NCI-H226 (cell line): ENCODE data around the gene APOBEC4.

Experiments used
- DNase-seq: peaks from one replicate; pipeline ENCODE4 v3.0.0-alpha.2; 2015

The APOBEC4 gene

DNA sequence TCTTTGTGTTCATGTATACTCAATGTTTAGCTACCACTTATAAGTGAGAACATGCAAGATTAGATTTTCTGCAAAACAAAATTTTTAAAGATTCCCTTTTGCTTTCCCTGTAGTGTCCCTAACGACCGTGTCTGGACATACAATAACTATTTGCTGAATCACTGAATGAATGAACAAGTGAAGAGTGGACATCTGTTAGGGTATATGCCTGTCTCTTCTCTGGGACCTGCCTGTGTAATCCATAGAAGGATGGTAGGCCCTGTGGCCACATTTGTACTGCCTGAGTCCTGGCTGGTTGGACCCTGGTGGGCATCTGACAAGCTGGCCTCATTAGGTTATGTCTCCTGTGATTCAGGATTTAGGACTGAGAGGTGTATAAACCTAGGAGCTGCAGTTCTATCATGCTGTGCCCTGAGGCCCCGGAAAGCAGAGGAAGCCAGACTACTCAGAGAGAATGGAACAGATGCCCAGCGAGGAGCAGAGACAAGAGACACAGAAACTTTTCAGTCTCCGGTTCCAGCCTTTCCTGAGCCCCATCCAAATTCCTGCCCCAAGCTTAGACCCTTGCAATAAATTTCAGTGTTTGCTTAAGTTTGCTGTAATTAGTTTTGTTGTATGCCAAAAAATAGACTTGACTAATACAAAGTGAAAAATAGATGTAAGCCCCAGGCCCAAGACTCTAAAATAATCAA, 55.3 kb downstream of the APOBEC4 start:
- no peak for DNase-seq

- DNase-seq, result no peak
Observed at GRCh38 chr1:183596500-183596899, 56.6 kb downstream of the APOBEC4 start.
